Measurements from ENCODE around the gene C3orf22.
"Not testable (repeated sequence)": the region's sequence is repeated elsewhere in the genome, so short reads cannot be mapped to it uniquely, and the experiment has no call there.

Gene C3orf22

DNA sequence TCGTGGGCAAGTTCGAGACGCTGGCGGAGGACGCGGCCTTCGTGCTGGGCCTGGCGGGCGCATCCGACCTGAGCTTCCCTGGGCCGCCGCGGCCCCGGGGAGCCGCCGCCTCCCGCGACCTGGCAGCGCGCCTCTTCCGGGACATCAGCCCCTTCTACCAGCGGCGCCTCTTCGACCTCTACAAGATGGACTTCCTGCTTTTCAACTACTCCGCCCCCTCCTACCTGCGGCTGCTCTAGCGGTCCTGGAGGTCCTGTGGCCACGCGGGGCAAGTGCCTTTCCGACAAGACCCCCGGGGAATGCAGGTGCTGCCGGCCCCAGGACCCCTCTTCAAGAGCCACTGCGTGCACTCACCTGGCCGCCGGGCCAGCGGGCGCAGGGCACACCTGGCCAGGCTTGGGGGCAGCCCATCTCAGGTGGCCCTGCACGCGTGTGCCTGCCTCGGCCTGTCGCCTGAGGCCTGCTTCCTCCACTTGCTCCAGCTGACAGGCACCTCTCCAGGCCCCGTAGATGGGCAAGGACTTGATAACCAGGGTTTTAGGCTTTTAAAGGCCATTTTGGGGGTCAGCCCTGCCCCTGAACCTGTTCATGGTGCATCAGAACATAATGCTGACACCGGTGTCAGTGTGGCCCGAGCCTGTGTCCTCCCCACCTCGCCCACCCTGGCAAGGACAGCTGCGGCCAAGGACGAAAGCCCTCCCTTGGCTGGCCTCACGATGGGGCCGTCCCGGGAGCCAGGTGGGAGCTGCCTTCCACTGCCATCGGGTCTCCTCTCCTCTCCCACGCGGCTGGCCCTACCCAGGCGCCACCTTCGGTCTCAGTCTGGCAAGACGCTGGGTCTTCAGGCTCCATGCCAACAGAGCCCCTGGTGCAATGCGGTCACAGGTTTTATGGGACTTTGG lies 16.1 kb downstream of the C3orf22 start:
- no peak for DNase-seq (ENCODE audit: low read depth)

DNA sequence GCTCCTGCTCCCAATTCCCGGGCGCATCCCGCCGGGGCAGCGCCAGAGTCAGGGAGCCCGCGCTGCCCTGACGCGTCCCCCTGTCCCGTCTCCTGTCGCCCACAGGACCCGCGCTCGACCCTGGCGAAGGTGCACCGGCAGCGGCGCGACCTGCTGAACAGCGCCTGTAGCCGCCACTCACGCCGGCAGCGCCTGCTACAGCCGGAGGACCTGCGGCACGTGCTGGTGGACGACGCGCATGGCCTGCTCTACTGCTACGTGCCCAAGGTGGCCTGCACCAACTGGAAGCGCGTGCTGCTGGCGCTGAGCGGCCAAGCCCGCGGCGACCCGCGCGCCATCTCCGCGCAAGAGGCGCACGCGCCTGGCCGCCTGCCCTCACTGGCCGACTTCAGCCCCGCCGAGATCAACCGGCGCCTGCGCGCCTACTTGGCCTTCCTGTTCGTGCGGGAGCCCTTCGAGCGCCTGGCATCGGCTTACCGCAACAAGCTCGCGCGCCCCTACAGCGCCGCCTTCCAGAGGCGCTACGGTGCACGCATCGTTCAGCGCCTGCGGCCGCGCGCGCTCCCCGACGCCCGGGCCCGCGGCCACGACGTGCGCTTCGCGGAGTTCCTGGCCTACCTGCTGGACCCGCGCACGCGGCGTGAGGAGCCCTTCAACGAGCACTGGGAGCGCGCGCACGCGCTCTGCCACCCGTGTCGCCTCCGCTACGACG lies 16.9 kb downstream of the C3orf22 start:
- no peak for DNase-seq (ENCODE audit: low read depth)

DNA sequence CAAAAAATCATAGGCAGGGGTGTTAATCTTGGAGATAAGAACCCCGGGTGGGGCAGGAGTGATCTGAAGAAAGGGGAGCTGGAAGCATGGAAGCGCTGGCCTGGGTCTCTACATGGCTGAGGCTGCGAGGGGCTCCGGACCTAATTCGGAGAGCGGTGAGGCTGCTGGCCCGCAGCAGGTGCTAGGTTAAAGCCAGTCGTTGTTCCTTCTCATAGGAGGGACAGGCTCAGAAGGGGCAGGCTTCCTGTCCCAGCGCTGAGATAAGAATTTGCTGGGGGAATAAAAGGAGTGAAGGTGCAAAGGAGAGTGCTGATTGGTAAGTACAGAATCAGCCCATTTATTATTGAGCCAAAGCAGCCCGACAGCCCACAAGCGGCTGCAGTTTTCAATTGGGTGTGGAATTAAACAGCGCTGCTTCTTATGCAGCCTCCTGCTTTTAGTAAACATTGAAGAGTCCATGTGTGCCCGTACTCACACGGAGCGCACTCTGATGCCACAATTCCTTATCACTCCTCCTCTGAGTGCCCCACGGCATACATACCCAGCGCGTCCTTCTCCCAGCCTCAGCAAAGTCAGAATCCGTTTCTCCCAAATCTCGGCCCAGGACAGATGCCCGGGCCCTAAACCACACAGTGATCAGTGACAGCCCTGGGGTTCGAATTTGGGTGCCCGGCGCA lies 17.6 kb downstream of the C3orf22 start:
- no peak for DNase-seq (ENCODE audit: low read depth)

DNA sequence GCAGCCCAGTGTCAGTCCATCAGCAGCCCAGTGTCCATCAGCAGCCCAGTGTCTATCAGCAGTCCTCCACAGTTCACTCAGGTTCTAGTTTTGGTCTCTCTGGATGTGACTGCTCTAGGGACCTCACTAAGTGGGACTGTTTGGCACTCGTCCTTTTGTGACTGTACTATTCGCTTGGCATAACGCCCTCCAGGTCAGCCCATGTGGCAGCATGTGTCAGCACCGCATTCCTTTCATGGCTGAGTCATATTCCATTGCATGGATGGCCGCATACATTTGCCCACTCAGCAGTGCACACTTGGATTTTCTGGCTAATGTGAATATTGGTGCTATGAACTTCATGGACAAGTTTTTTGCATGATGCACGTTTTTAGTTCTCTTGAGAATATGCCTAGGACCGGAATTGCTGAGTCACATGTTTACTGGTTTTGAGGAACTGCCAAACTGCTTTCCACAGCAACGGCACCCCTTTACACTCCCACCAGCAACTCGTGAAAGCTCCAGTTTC lies 18.3 kb downstream of the C3orf22 start:
- peak; percentile 91 for DNase-seq (ENCODE audit: low read depth)

DNA sequence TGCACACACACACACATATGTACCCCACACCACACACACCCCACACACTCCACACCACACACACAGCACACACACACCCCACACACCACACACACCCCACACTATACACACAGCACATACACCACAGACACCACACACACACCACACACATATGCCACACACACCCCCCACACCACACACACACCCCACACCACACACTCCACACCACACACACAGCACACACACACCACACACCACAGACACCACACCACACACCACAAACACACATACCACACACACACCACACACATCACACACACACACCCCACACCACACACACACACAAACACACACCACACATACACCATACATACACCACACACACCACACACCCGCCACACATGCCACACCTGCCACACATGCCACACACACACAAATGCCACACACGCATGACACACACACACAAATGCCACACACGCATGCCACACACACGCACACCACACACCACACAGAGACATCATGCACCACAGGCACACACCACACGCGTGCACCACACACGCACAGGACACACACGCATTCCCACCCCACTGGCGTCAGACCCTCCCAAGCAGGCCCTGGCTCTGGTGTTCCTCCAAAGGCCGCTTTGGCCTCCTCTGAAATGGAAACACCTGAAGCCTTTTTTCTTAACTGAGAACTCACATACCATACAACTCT lies 19.0 kb downstream of the C3orf22 start:
- DNase-seq (ENCODE audit: low read depth) = no peak

DNA sequence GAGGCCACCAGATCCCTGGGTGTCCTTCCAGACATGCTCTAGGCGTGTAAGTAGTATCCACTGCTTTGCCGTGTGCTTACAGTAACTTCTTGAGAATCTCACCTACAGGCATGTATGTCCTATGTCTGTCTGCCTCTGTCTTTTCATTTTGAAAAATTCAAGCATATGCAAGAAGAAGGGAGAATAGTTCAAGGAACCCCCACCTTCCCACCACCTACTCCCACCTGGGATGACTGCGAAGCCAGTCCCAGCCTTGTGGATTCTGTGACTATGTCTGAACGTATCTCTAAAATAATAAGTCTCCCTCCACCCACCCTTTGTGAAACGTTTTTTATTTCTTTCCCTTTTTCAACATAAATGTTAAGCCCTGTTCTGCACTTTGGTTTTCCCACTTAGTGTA lies 19.8 kb downstream of the C3orf22 start:
- no peak for DNase-seq (ENCODE audit: low read depth)

DNA sequence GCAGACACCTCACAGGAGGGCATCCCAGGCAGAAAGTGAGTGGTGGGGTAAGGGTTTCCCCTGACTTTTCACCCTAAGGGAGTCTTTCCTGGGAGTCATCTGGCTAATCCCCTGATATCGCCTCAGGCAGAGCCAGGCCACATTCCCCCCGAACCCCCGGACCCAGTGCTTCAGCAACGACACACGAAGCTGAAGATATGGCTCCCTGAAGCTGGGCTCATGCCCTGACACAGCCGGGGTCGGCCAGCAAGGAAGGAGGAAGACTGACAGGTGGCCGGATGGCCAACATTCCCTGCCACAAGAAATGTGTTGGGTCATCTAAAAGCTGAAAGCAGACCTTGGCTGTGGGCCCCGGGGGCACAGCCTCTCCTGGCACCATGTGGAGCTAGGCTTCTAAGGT lies 20.4 kb downstream of the C3orf22 start:
- no peak for DNase-seq (ENCODE audit: low read depth)

DNA sequence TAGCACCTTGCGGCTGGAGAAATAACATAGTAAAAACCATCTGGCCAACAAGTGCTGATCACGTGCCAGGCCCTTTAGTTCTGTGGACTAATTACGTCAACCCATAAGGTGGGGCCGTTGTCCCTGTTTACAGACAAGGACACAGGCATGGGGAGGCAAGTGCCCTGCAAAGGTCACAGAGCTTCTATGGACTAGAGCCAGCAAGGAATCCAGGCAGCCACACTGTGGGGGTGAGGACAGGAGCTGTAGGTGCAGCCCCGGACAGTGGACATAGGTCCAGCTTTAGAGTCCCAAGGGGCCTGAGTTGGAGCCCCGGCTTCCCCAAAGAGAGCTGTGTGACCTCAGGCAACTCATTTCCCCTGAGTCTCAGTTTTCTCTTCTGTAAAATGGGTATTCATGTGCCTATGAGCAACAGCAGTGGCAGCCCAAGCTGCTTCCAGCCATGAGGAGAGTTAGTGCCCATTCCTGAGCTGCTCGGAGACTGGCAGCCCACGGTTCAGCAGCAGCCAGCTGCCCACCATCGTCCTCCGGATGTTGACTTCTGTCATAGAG lies 20.9 kb downstream of the C3orf22 start:
- DNase-seq (ENCODE audit: low read depth) = no peak

DNA sequence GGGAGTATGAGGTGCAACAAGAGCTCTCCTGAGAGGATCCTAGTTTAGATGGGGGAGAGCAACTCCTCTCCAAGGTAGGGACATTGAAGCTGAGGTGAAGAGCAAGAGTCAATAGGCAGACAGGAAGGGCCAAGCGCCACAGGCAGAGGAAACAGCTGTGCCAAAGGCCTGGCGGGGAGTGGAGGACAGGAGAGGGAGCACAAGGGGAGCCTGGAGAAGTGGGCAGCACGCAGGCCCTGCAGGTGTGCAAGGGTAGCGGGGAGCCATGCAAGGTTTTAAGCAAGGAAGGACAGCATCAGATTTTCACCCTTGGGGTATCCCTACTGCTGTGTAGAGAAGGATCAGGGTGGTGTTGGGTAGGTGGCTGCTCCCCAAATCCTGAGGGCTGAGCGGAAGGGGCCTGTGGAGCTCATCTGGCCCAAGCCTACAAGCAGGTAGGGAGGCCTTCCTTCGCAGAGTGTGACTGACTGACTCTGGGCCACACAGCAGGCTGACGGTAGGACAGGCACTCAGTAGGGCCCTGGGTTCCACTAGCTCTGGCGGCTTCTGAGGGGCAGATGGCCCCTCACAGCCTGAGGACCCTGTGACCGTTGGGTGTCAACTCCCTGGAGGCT lies 21.5 kb downstream of the C3orf22 start:
- no peak for DNase-seq (ENCODE audit: low read depth)

DNA sequence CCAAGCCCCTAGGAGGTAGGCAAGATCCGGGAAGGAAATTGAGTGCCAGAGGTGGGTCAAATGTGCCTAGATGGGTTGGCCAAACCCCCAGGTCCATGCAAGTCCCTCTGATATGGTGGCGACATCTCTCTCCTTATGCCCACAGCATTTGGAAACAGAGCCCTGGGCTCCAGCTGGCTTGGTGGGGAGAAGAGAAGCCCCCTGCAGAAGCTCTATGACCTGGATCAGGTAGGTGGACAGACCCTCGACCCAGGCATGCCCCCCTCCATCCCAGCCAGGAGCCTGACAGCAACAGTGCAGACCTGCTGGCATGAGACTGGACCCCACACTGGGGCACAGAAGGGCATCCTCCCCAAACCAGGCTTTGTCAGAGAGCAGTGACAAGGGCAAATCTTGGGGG lies 22.6 kb downstream of the C3orf22 start:
- DNase-seq (ENCODE audit: low read depth) = no peak

DNA sequence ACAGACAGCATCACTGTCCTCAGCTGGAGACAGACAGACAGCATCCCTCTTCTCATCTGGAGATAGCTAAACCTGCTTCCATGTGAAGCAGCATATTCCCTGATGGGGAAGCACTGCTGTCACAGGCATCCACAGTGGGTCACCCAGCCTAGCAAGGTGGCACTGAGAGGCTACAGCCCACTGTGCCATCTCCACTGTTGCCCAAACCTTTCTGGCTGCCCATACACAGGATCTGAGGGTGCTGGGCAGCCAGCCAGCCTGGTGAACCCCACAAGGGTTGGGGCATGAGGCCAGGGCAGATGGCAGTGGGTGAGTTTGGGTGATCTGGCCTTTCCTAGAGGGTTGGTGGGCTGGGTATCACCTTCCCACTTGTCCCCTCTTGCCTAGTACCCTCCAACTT lies 23.1 kb downstream of the C3orf22 start:
- no peak for DNase-seq (ENCODE audit: low read depth)

DNA sequence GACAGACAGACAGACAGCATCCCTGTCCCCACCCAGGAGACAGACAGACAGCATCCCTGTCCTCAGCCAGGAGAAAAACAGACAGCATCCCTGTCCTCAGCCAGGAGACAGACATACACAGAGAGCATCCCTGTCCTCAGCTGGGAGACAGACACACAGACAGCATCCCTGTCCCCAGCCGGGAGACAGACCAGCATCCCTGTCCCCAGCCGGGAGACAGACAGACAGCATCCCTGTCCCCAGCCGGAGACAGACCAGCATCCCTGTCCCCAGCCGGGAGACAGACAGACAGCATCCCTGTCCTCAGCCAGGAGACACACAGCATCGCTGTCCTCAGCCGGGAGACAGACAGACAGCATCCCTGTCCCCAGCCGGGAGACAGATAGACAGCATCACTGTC lies 24.0 kb downstream of the C3orf22 start:
- not testable (repeated sequence) for DNase-seq (ENCODE audit: low read depth)

DNA sequence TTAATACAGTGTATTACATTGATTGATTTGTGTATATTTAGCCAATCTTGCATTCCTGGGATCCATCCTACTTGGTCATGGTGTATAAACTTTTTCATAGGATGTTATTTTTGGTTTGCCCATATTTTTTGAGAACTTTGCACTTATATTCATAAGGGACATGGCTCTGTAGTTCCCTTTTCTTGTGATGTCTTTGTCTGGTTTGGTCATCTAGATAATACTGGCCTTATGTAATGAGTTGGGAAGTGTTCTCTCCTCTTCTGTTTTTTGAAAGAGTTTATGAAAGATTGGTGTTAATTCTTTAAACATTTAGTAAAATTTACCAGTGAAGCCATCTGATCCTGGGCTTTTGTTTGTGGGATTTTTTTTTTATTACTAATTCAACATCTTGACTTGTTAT lies 25.2 kb downstream of the C3orf22 start:
- no peak for DNase-seq (ENCODE audit: low read depth)

DNA sequence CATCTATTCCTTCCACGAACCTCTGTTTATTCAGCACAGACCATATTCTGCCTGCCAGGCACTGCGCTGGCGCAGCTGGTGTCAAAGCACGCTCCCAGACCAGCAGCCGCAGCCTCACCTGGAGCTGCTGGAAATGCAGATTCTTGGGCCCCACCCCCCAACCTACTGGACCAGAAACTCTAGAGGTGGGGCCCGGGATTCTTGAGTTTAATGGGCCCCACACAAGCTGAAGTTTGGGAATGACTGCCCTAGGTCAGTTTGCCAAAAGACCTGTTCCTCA lies 27.7 kb downstream of the C3orf22 start:
- DNase-seq (ENCODE audit: low read depth) = no peak

DNA sequence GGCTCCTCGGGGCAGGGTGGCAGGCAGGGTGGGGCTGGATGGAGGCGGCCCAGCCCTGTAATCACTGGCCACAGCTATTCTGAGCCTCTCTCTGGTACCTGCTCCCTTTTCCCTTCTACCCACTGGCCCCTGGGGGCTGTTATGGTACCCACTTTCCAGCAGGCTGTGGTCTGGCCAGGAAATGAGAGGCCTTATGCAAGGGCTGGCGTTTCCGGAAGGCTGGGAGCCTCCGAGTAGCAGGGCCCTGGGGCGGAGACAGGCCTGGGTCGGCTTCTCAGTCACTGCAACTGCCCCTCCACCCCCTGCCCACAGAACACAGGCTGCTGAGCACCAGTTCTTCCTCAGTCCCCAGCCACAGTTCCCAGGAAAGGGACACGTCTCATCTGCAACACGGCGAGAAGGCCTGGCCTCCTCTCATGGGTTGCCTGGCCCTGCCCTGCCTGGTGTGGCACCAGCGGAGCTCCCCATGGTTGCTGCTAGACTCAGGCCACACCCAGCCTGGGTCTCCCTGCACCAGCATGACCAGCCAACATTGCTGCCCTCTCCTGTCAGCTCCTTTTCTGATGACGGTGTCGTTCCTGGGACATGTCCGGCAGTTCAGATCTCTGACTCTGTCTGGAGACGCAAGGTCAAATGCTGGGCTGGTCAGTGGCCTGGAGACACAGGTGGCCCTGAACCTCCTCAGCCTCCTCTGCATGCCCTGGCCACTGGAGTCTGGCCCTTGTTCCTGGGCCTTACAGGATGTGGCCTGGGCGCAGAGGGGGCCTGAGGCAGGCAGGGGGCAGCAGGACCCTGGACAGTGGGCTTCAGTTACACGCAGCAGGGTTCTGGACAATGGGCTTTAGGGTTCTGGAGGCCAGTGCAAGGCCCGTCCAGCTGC lies 28.3 kb downstream of the C3orf22 start:
- no peak for DNase-seq (ENCODE audit: low read depth)

DNA sequence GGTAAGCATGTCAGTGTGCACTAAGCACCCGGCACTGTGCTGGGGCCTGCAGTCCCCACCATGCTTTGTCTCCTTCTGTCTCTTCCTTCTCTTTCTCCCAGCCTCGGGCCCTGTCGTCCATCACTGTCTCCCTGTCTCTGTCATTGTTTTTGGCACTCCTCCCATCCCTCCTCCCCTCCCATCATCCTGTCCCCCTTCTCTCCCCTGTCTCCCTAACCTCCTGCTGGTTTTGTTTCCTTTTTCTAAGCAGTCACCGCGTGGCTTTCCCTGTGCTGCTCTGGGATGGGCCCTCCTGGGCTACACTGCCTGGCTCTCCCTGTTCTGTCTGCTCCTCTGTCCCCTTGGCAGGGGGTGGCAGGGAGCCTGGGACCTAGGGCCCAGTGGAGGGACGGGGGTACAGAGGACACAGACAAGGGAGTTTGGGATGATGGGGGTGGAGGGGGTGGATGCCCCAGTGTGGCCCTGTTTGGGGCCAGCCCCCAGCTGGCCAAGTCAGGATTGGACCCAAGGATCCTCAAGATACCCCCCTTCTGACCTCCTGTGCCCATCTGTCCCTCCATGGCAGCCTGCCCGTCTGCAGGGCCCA lies 29.1 kb downstream of the C3orf22 start:
- no peak for DNase-seq (ENCODE audit: low read depth)

DNA sequence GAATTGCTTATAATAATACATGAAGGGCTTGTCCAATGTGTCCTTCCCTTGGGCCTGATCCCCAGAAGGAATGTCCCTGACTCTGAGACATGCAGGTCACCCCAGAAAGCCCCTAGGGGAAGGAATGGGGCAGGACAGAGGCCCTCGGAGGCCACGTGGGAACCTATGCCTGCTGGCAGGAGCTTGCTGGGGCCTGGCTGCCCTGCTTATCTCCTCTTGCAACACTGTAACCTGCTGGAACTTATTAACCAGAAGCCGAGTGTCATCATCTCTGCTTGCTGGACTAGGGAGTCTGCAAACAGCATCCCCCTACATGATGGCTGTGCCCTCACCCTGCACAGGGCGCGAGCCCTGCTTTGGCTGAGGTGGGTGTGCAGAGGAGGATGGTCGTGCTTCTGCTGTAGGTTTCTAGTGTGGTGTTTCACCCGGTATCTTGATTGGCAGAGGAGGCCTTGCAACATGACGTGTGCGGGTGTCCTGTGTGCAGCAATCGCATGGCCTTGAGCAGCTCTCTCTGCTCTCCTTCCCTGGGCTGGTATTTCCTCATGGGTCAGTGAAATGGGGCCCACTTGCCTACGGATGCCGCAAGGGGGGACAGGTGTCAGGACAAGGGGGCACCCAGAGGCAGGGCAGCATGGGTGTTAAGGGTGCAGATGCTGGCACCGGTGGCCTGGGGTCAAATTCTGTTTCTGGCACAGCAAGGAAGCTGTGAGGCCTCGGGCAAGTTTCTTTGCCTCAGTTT lies 29.8 kb downstream of the C3orf22 start:
- no peak for DNase-seq (ENCODE audit: low read depth)

DNA sequence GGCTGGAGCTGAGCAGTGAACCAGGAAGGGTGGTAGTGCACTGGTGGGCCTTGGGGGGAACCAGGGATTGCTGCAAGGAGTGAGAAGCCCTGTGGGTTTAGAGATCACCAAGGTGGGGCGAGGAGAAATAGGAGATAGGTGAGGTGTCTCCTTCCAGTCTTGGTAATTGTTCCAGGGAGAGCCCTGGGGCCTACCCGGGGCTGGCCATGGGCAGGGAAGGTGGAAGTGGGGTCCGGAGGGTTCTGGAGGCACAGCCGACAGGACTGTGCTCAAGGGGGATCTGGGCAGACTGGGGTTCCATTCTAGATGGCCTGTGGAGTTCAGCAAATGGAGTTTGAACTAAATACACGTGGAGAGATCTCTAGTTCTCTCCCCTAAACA lies 30.3 kb downstream of the C3orf22 start:
- no peak for DNase-seq (ENCODE audit: low read depth)

DNA sequence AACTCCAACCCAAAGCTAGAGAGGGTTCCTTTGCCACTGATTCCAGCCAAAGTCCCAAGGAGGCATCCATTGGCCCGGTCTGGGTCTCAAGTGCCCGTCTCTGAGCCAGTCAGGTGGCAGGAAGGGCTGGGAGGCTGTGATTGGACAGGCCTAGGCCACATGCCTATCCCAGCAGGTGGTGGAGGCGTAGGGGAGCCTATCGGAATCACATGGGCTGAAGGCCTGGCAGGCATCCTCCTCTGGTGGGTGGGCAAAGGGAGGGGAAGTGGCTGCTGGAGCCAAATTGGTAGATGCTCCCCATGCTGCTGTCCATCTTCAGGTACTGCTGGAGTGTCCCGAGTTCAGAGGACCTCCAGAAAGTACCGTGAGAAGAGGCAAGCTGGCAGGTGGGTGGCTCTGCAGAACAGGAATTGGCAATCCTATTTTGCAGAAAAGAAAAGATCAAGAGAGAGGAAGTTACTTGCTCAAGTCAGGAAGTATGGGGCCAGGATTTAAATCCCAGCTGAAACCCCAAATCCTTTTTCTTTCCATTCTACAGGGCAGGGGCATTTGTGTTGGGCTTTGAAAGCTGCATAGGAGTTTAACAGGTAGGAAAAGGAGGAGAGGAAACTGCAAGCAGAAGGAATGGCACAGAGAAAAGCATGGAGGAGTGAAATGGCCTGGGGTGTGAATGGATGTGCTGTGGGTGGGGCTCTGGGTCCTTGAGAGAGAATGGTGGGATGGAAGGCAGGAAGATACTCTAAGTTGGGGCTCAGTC lies 31.1 kb downstream of the C3orf22 start:
- DNase-seq (ENCODE audit: low read depth) = no peak

Measured in HS-27A (cell line).